Ovary (tissue), 3 donors: ENCODE measurements around the gene TPK1.

Experiments used
- POLR2A ChIP-seq: fragments of 450-650 bp; IDR thresholded peaks from one replicate; pipeline ENCODE4 v1.6.1; 2017; ENCODE audit warnings: antibody characterized with exemption, mild to moderate bottlenecking, moderate library complexity
- TF ChIP-seq, protein P1 (sequence below), 3 donors: fragments of 450-650 bp in 2 of 3; fragments of 200-600 bp in 1 of 3; IDR thresholded peaks; one replicate each; pipeline versions ENCODE4 v1.5.1 to v1.8.0; 2016 to 2022; ENCODE audit warnings: antibody characterized with exemption in 3 of 3, mild to moderate bottlenecking in 1 of 3
- donor health status: DM: no; HTN: no; CAD: no.

DNA sequence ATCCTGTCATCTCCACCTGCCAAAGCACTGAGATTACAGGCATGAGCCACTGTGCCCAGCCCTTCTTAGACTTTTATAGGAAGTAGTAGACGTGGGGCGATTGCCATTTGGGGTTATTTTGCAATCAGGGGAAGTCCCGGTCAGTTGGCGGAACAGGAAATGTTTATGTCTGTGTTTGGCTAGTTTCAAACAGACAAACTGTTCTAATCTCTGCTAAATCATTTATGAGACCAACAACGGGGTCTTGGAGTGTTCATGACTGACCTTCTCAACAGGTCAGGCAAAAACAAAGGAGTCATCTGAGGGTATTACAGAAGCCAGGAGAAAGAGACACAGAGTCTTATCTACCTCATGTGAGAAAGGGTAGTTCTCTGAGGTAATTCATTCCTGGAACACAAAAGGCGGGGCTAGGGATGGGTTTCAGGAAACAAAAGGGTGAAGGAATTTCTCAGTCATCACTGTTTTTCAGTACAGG is 6.6 kb upstream of the TPK1 start:
- TF ChIP-seq, protein P1, sequence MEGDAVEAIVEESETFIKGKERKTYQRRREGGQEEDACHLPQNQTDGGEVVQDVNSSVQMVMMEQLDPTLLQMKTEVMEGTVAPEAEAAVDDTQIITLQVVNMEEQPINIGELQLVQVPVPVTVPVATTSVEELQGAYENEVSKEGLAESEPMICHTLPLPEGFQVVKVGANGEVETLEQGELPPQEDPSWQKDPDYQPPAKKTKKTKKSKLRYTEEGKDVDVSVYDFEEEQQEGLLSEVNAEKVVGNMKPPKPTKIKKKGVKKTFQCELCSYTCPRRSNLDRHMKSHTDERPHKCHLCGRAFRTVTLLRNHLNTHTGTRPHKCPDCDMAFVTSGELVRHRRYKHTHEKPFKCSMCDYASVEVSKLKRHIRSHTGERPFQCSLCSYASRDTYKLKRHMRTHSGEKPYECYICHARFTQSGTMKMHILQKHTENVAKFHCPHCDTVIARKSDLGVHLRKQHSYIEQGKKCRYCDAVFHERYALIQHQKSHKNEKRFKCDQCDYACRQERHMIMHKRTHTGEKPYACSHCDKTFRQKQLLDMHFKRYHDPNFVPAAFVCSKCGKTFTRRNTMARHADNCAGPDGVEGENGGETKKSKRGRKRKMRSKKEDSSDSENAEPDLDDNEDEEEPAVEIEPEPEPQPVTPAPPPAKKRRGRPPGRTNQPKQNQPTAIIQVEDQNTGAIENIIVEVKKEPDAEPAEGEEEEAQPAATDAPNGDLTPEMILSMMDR (IDR thresholded peaks at IDR 0.05), result no peak
- TF ChIP-seq POLR2A, result no peak
